HepG2 (cell line): ENCODE results near the gene KRTAP10-8. TPM values are rescaled to one million over a fixed set of nuclear protein-coding genes. Genes with fewer than 3 reads are reported as not detected.

Source experiments
- AHR ChIP-seq: IDR thresholded peaks from 2 replicates; pipeline ENCODE4 v1.6.1; 2018; ENCODE audit warnings: missing genetic modification reagents, missing compliant biosample characterization
- ARNTL ChIP-seq: sonication (generic); formaldehyde crosslinking; IDR thresholded peaks from 2 replicates; pipeline ENCODE4 v1.4.0; 2020; ENCODE audit warnings: mild to moderate bottlenecking, missing genetic modification reagents
- CAMTA2 ChIP-seq: sonication (generic); formaldehyde crosslinking; IDR thresholded peaks from 2 replicates; pipeline ENCODE4 v1.4.0; 2020; ENCODE audit warnings: mild to moderate bottlenecking, missing genetic modification reagents, borderline replicate concordance
- CHD4 ChIP-seq: fragments of 200-600 bp; sonication (generic); IDR thresholded peaks from 2 replicates; pipeline ENCODE4 v1.7.0; 2017; ENCODE audit warnings: mild to moderate bottlenecking, low read length, borderline replicate concordance
- ELF4 ChIP-seq: sonication (generic); formaldehyde crosslinking; IDR thresholded peaks from 2 replicates; pipeline ENCODE4 v1.5.0; 2020; ENCODE audit warnings: missing genetic modification reagents, mild to moderate bottlenecking, moderate library complexity, borderline replicate concordance
- KDM5A ChIP-seq: fragments of 200-600 bp; sonication (generic); IDR thresholded peaks from 2 replicates; pipeline ENCODE4 v1.7.0; 2018; ENCODE audit warnings: antibody characterized with exemption, mild to moderate bottlenecking, low read length, borderline replicate concordance
- NBN ChIP-seq: fragments of 450-650 bp; conservative IDR thresholded peaks from 2 replicates; pipeline ENCODE4 v1.6.1; 2017
- NONO ChIP-seq, 2 experiments: fragments of 450-650 bp in 1 of 2; sonication (generic) in 1 of 2; formaldehyde crosslinking in 1 of 2; IDR thresholded peaks in 1 of 2; conservative IDR thresholded peaks in 1 of 2; 2 replicates each; pipeline versions ENCODE4 v1.6.1 to v1.8.0; 2017 to 2022; ENCODE audit warnings: mild to moderate bottlenecking in 1 of 2, missing genetic modification reagents in 1 of 2, moderate library complexity in 1 of 2
- NPAS2 ChIP-seq: sonication (generic); formaldehyde crosslinking; IDR thresholded peaks from 2 replicates; pipeline ENCODE4 v1.8.0; 2022; ENCODE audit warnings: mild to moderate bottlenecking, missing genetic modification reagents, borderline replicate concordance
- PCBP1 ChIP-seq: fragments of 200-400 bp; formaldehyde crosslinking; IDR thresholded peaks from 2 replicates; pipeline ENCODE4 v1.6.1; 2017; ENCODE audit warnings: mild to moderate bottlenecking, low read depth, low read length, borderline replicate concordance
- RCOR2 ChIP-seq: IDR thresholded peaks from 2 replicates; pipeline ENCODE4 v1.6.1; 2016; ENCODE audit warnings: missing biosample characterization, missing genetic modification reagents
- TCF7L2 ChIP-seq: IDR thresholded peaks from 2 replicates; pipeline ENCODE4 v1.6.1; 2011; ENCODE audit warnings: mild to moderate bottlenecking, low read depth, low read length, moderate library complexity
- ZBTB1 ChIP-seq: sonication (generic); formaldehyde crosslinking; IDR thresholded peaks from 2 replicates; pipeline ENCODE4 v1.4.0; 2020; ENCODE audit warnings: missing genetic modification reagents, borderline replicate concordance
- ZNF10 ChIP-seq: sonication (generic); formaldehyde crosslinking; IDR thresholded peaks from 2 replicates; pipeline ENCODE4 v1.4.0; 2020; ENCODE audit warnings: mild to moderate bottlenecking, low read depth, missing genetic modification reagents, borderline replicate concordance
- ZNF317 ChIP-seq: sonication (generic); formaldehyde crosslinking; IDR thresholded peaks from 2 replicates; pipeline ENCODE4 v1.5.0; 2020; ENCODE audit warnings: mild to moderate bottlenecking, missing genetic modification reagents
- ZNF510 ChIP-seq: sonication (generic); formaldehyde crosslinking; IDR thresholded peaks from 2 replicates; pipeline ENCODE4 v1.4.0; 2020; ENCODE audit warnings: low read depth, mild to moderate bottlenecking, missing genetic modification reagents
- ZNF615 ChIP-seq: sonication (generic); formaldehyde crosslinking; IDR thresholded peaks from 2 replicates; pipeline ENCODE4 v1.5.0; 2020; ENCODE audit warnings: mild to moderate bottlenecking, missing genetic modification reagents, borderline replicate concordance
- polyA plus RNA-seq, 8 experiments: library from polyadenylated mRNA; depleted of rRNA in 3 of 8; stranded (reverse) in 7 of 8; unstranded in 1 of 8; fragments of >200 nt; fragmentation: Illumina TruSeq in 4 of 8; extraction: Trizol in 4 of 8; gene quantifications; 2 replicates each; pipeline versions ENCODE4 v1.2.1 to v1.2.3, GENCODE V29; 2011 to 2016; ENCODE audit warnings: low read depth in 4 of 8, missing spikeins in 1 of 8, mixed read lengths in 1 of 8; ENCODE audit not compliant: insufficient read depth in 1 of 8
- total RNA-seq, 5 experiments: library from RNA; depleted of rRNA; stranded (reverse); fragments of >200 nt; fragmentation: Illumina TruSeq; extraction: Trizol; gene quantifications; 2 replicates each; pipeline ENCODE4 v1.2.3, GENCODE V29; 2016; ENCODE audit warnings: low read depth in 1 of 5
- TF ChIP-seq, protein P1 (sequence below), 2 experiments: IDR thresholded peaks; 2 replicates each; pipeline ENCODE4 v1.6.1; 2011 to 2012; ENCODE audit warnings: low read length in 2 of 2, borderline replicate concordance in 1 of 2, low read depth in 1 of 2, mild to moderate bottlenecking in 1 of 2, moderate library complexity in 1 of 2
- TF ChIP-seq, protein P2 (sequence below): sonication (generic); formaldehyde crosslinking; IDR thresholded peaks from 2 replicates; pipeline ENCODE4 v1.4.0; 2020; ENCODE audit warnings: mild to moderate bottlenecking, missing genetic modification reagents, borderline replicate concordance
- TF ChIP-seq, protein P3 (sequence below): IDR thresholded peaks from 2 replicates; pipeline ENCODE4 v1.6.1; 2012; ENCODE audit warnings: low read length, improper control_type of control experiment

KRTAP10-8 gene
- total and polyA plus RNA-seq, 2 of the 13 experiments (the other 11 are each of a cell fraction or from before 2014, with no cell fraction given): not detected

DNA sequence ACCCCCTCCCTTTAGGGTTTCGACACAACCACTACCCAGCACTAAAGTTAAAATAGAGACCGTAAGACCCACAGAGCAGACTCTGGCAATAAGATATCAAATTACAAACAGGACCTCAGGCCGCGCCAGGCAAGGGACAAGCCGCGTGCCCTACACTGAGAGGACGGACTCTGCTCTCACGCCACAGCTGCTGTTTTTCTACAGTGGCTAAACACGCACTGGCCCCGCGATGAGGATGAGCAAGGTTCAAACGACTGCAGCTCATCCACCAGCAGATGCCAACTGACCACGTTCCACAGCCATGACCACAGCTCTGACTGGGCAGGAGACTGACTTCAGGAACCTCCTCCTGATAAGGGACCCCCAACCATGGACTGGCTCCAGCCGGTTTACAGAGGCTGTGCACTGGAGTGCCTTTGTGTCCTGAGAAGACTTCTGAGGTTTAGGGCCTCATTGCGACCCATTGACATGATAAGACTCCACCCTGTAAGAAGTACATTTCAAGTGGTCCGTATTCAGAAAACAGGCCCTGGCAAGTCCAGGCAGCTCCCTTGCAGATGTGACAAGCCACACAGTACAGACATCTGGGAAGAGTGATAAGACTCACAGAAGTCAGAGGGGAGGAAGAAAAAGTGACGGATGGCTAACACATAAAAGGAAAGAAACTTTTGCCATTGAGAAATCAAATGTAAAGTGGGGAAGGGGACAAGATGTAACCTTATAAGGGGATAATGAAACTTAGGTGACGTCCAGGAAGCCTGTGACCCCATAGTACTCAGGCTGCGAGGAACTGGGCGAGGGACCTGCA lies 18.1 kb upstream of the KRTAP10-8 start (continued):
- TF ChIP-seq, protein P1, sequence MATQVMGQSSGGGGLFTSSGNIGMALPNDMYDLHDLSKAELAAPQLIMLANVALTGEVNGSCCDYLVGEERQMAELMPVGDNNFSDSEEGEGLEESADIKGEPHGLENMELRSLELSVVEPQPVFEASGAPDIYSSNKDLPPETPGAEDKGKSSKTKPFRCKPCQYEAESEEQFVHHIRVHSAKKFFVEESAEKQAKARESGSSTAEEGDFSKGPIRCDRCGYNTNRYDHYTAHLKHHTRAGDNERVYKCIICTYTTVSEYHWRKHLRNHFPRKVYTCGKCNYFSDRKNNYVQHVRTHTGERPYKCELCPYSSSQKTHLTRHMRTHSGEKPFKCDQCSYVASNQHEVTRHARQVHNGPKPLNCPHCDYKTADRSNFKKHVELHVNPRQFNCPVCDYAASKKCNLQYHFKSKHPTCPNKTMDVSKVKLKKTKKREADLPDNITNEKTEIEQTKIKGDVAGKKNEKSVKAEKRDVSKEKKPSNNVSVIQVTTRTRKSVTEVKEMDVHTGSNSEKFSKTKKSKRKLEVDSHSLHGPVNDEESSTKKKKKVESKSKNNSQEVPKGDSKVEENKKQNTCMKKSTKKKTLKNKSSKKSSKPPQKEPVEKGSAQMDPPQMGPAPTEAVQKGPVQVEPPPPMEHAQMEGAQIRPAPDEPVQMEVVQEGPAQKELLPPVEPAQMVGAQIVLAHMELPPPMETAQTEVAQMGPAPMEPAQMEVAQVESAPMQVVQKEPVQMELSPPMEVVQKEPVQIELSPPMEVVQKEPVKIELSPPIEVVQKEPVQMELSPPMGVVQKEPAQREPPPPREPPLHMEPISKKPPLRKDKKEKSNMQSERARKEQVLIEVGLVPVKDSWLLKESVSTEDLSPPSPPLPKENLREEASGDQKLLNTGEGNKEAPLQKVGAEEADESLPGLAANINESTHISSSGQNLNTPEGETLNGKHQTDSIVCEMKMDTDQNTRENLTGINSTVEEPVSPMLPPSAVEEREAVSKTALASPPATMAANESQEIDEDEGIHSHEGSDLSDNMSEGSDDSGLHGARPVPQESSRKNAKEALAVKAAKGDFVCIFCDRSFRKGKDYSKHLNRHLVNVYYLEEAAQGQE (IDR thresholded peaks at IDR 0.05; ENCODE audit: borderline replicate concordance in 1 of 2, low read depth in 1 of 2, low read length in 2 of 2): no peak
- TF ChIP-seq ZNF10 (CRISPR knock-in tag): no peak
- TF ChIP-seq KDM5A: no peak
- TF ChIP-seq ZNF615 (CRISPR knock-in tag): no peak
- 0 out of 2 replicates have a peak, but pooled peaks have one; percentile 62 for TF ChIP-seq RCOR2 (CRISPR knock-in tag)
- TF ChIP-seq ZNF317 (CRISPR knock-in tag): peak; percentile 91
- TF ChIP-seq PCBP1: no peak
- TF ChIP-seq ARNTL: peak; percentile 92
- TF ChIP-seq CAMTA2 (CRISPR knock-in tag): no peak
- peak; percentile 25; the same call in 1 of the 2 replicates for TF ChIP-seq CHD4
- TF ChIP-seq ZBTB1 (CRISPR knock-in tag): no peak
- TF ChIP-seq NPAS2 (CRISPR knock-in tag): no peak
- no peak for TF ChIP-seq NONO (IDR thresholded peaks at IDR 0.05)
- peak; percentile 83 for TF ChIP-seq NONO (CRISPR knock-in tag; conservative IDR thresholded peaks at IDR 0.05)
- no peak for TF ChIP-seq NBN
- TF ChIP-seq ZNF510 (CRISPR knock-in tag): no peak
- TF ChIP-seq, protein P2, sequence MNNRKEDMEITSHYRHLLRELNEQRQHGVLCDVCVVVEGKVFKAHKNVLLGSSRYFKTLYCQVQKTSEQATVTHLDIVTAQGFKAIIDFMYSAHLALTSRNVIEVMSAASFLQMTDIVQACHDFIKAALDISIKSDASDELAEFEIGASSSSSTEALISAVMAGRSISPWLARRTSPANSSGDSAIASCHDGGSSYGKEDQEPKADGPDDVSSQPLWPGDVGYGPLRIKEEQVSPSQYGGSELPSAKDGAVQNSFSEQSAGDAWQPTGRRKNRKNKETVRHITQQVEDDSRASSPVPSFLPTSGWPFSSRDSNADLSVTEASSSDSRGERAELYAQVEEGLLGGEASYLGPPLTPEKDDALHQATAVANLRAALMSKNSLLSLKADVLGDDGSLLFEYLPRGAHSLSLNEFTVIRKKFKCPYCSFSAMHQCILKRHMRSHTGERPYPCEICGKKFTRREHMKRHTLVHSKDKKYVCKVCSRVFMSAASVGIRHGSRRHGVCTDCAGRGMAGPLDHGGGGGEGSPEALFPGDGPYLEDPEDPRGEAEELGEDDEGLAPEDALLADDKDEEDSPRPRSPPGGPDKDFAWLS (CRISPR knock-in tag): no peak
- TF ChIP-seq, protein P3, sequence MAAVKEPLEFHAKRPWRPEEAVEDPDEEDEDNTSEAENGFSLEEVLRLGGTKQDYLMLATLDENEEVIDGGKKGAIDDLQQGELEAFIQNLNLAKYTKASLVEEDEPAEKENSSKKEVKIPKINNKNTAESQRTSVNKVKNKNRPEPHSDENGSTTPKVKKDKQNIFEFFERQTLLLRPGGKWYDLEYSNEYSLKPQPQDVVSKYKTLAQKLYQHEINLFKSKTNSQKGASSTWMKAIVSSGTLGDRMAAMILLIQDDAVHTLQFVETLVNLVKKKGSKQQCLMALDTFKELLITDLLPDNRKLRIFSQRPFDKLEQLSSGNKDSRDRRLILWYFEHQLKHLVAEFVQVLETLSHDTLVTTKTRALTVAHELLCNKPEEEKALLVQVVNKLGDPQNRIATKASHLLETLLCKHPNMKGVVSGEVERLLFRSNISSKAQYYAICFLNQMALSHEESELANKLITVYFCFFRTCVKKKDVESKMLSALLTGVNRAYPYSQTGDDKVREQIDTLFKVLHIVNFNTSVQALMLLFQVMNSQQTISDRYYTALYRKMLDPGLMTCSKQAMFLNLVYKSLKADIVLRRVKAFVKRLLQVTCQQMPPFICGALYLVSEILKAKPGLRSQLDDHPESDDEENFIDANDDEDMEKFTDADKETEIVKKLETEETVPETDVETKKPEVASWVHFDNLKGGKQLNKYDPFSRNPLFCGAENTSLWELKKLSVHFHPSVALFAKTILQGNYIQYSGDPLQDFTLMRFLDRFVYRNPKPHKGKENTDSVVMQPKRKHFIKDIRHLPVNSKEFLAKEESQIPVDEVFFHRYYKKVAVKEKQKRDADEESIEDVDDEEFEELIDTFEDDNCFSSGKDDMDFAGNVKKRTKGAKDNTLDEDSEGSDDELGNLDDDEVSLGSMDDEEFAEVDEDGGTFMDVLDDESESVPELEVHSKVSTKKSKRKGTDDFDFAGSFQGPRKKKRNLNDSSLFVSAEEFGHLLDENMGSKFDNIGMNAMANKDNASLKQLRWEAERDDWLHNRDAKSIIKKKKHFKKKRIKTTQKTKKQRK: no peak
- TF ChIP-seq ELF4 (CRISPR knock-in tag): no peak
- no peak for TF ChIP-seq AHR (CRISPR knock-in tag)
- TF ChIP-seq TCF7L2: no peak
